Amygdala (tissue), 56 donors: ENCODE data around the gene C4orf33.
"Not testable (repeated sequence)": the region's sequence is repeated elsewhere in the genome, so short reads cannot be mapped to it uniquely, and the experiment has no call there.

Source experiments
- DNase-seq, 56 donors: peaks; one replicate each; lab custom pipeline; 2025; lab: John Stamatoyannopoulos, UW

The C4orf33 gene

GRCh38 chr4:129117705-129118104 lies 21.8 kb downstream of the C4orf33 start:
- DNase-seq: no peak

DNA sequence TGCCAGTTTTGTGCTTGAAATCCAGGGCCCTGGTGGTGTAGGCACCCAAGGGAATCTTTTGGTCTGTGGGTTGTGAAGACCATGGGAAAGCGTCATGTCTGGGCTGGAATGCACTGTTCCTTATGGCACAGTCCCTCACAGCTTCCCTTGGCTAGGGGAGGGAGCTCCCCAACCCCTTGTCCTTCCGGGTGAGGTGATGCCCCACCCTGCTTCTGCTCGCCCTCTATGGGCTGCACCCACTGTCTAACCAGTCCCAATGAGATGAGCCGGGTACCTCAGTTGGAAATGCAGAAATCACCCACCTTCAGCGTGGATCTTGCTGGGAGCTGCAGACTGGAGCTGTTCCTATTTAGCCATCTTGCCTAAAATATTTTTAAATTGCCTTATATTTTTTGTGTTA lies 30.7 kb downstream of the C4orf33 start:
- DNase-seq: not testable (repeated sequence)

- no peak for DNase-seq
These were observed 33.2 kb downstream of the C4orf33 start for GRCh38 chr4:129129143-129129542.

DNA sequence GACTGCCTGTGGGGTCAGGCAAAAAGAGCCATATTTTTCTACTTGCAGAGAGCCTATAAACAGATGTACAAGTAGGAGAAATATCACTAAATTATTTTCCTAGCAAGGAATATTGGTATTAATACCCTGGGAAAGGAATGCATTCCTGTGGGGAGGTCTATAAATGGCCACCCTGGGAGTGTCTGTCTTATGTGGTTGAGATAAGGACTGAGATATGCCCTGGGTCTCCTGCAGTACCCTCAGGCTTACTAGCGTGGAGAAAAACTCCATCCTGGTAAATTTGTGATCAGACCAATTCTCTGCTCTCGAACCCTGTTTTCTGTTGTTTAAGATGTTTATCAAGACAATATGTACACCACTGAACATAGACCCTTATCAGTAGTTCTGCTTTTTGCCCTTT lies 35.4 kb downstream of the C4orf33 start:
- no peak for DNase-seq

GRCh38 chr4:129136433-129136832 lies 40.5 kb downstream of the C4orf33 start:
- no peak for DNase-seq

DNA sequence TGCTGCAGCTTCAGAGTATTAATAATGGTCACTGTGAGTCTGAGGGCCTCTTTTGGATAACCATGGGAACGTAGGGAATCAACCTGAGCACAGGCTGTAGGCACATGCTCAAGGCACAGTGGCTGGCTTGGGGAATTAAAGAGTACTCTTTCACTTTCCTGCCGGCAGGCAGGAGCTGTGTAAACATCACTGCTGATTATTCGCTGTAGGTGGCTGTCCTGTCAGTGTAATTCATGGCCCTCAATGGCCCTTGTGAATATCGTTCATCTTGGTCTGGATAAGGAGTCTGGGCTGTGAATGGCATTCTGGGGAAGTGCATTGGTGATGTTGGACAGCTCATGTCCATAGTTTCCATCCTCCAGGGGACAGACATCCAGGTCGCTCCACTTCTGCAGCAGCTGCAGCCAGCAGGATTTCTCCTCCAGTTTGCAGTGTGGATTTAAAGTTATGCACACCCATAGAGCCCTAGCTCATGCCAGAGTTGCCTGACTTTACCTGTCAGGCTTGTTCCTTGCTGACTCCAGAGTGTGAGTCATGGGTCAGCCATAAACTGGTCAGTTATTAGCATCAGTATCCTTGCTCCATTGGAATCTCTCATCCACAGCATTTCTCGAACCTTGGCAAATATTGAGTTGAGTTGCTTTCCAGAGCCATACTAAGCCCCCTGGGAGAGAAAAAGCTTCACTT lies 43.0 kb downstream of the C4orf33 start:
- no peak for DNase-seq

DNA sequence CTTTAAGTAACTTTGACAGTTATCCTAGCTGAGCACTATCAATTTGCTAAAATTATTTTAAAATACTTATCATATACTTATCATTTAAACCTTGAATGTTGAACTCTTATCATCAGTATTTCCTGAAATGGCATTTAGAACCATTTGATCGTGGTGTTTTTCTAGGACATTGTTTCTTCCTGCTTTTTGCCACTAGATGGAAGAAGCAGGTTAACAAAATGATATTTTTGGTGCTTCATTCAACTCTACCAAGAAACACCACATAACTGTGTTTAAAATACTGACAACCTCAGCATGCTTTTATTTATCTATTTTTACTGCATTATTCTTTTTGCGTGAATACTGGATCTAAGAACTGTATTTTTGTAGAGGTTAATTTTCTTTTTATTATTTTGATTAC lies 44.6 kb downstream of the C4orf33 start:
- DNase-seq: no peak

DNA sequence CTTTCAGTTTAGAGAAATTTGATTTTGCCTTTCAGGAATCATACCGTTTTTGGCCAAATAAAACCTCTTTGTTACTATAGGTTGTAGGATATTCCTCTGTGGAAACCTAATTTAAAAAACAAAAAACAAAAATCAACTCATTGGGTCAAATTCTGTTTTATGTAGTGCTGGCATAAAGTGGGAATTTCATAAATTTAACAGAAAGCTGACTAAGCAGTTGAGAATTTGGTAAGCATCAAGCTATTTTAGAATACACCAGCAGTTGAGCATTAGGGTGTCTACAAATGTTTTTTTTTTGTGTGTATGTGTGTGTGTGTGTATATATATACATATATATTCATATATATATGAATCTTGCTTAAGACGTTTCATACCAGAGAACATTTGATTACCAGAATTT lies 47.4 kb downstream of the C4orf33 start:
- DNase-seq: no peak

GRCh38 chr4:129144755-129145206 lies 48.8 kb downstream of the C4orf33 start:
- no peak for DNase-seq

- DNase-seq: no peak
These were observed 49.3 kb downstream of the C4orf33 start for GRCh38 chr4:129145222-129145730.

GRCh38 chr4:129146639-129147038 lies 50.7 kb downstream of the C4orf33 start:
- DNase-seq: no peak

GRCh38 chr4:129148892-129149291 lies 52.9 kb downstream of the C4orf33 start:
- DNase-seq: no peak

GRCh38 chr4:129149906-129150305 lies 54.0 kb downstream of the C4orf33 start:
- DNase-seq: no peak

DNA sequence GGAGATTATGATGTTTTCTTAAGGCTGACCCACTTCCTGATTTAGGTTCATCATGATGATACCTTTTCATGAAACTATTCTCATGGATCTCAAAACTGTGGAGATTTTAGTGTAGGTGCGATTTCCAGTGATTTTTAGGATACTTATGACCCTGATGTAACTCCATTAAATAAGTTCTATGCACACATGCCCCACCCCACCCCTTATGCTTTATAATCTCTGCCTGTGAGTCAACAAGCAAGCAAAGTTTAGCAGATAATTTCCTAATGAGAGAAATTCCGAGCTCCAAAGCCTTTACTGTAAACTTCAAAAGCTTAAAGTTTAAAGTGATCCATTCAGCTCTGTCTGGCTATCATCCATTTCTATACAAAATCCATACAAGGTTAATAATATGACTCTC lies 56.4 kb downstream of the C4orf33 start:
- DNase-seq: no peak

DNA sequence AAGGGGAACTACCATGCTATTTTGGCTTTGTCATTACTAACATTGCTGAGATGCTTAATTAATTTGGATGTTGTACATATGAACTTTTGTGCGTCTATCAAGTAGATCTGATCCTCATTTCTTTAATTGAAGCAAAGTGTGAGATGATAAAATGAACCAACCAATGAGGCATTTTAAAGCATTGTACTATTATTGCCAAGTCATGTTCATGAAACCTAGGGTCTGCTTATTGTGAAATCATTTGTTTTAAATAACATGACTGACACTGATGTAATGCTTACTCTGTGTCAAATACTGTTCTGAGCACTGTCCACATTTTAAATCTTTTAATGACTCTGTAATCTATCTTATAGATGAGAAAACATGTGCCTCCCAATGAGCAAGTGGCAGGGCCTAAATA lies 57.7 kb downstream of the C4orf33 start:
- no peak for DNase-seq

DNA sequence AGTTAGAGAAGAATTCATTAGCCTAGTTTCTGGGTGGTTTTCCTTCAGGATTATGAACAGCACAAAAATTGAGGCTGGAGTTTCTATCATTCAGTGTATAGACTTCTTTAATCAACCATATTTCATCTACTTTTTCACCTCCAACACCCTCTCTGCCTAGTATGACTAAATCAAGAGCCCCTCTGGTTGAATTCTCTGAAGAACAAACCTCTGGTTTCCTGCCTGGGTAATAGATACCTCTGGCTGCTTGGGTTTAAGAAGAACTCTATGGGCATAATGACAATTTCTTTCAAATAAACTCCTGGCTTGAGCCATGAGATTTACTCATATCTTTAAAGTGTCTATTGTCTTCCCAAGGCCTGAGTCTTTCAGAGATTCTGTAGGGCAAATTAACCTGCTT lies 66.5 kb downstream of the C4orf33 start:
- DNase-seq: no peak

GRCh38 chr4:129163427-129163826 lies 67.5 kb downstream of the C4orf33 start:
- no peak for DNase-seq

GRCh38 chr4:129164243-129164642 lies 68.3 kb downstream of the C4orf33 start:
- DNase-seq: no peak
